NCI-H187 (cell line): Measurements from ENCODE around the gene CREBL2.
A peak's percentile ranks its signal among the peaks of the same experiment; 100 is the strongest.

Experiments
- DNase-seq, 2 experiments: peaks; one replicate each; lab custom pipeline; 2025; lab: John Stamatoyannopoulos, UW

The CREBL2 gene

DNA sequence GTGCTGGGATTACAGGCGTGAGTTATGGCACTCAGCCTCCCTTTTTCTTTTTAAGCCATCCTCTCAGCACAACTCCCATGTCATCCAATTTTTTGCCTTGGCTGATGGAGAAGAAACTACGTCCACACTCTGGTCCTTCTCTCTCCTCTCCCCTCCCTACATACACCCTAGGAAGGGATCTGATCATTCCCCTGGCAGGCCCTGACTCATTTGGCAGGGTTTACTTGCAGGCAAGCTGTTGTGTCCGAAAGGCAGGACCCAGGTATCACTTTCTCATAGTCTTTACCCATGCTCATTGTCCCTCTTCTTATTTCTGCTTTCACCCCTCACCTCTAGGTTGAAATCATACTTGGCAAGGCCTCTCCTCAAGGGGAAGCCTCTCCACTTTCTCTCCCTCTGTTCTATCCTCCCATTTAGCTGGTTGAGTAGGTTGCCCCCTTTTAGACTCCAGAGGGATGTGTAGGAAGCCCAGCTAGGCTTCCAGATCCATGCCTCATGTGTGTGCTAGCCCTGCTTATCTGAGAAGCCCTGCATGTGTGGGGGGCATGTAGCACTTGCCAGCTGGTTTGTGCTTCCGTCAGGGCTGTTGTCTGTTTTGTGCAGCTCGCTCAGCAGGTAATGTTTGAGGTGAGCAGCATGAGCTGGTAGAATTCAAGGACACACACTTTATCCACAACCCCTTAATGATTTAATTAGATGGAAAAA, 69.5 kb downstream of the CREBL2 start:
- no peak for DNase-seq

GRCh38 chr12:12682284-12682683, 70.6 kb downstream of the CREBL2 start:
- DNase-seq: no peak

DNA sequence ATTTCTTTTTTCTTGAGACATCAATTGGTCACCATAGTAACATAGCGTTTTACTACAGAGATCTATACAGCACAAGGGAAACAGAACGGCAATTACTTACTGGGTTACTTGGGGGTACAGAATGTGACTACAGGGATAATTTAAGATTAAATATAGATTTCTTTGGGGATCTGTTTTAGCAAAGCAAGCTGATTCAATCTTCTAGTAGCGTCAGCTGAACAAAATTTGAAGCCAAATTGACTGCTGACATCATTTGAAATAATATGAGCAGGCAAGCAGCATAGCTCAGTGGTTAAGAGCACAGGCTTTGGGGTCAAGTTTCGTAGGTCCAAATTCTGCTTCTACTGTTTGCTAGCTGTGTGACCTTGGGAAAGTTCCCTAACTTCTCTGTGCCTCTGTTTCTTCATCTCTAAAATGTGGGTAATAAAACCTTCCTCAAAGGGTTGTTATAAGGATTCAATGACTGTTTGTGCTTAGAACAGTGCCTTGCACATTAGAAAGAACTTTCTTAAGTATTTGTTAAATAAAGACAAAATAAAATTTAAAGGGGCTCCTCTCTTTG, 71.5 kb downstream of the CREBL2 start:
- no peak for DNase-seq

DNA sequence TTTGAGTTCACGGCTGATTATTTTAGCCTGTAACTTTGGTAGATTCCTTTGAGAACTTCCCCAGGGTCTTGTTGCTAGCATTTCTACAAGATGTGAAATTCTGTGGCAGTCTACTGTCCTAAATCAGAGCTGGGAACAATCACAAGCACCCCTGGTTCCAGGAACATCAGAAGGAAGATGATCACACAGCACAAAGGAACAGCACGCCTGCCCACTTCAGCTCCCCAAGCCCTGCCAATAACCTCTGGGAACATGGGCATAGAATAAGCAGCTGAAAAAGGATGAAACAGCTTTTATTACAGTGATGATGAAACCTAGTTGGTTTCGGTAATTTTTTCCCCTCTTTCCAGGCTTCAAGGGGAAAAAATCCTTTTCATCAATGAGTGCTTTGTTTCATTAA, 72.0 kb downstream of the CREBL2 start:
- no peak for DNase-seq

DNA sequence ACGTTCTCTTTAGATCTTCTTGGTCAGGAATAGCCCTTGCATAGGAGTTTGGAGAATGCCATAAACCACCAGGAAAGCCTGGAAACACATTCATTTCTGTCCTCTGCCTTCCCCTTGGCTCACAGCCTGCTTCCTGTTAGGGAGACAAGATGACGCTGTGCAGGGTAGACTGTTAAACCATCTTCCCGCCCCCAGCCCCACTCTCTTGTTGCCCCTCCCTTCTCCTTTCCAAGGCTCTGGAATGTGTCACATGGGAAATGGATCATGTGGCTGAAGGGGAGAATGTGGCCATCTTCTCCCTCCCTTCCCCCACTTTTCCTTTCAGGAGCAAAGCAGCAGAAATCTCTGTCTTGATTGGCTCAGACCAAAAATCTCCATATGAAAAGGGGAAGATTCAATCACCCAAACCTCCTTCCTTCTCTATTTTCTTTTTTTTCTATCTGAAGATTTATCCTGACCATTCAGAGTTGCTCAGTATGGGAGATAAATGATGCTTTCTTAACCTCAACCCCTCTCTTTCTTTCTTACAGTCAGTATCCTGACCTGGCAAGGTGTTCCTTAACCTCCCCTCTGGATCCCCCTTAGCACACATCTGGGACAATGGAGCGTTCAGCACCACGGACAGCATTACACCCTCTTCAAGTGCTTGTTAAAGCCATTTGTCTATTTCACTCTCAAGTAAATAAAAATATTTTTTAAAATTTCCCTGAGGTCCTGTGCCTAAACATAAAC, 72.9 kb downstream of the CREBL2 start:
- peak; percentile 89 to 95 for DNase-seq

DNA sequence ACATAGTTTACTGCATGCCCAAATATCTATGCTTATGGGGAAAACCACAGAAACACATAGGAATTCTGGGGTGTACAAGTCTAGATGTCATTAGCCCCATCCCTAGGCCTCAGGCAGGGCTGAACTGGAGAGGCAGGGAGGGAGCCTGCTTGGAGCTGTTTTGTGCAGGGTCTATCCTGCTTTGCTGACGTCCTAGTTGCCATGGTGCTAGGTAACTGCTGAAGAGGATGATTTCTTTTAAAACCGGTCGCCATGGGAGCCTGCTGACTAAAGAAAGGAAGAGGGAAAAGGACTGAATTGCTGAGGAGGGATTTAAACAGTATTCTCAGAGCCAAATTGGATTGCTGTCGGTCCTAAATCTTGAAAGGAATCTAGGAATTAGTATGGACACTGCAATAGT, 73.6 kb downstream of the CREBL2 start:
- DNase-seq: no peak

DNA sequence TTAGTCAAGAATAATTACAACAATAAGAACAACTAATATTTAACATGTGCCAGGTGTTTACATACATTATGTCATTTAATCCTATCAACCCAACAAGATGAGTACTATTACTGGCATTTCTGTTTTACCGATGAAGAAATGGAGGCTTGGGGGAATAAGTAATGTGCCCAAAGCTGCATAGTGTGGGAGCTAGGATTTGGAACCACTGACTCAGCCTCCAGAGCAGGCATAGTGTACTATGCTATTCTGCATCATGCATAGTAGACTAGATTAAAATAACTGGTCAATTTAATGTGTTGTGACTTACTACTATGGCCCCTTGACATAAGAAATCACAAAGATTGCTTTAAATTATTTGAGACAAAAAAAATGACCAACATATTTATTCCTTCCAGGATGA, 74.8 kb downstream of the CREBL2 start:
- no peak for DNase-seq

- DNase-seq: no peak
Observed at GRCh38 chr12:12686925-12687324, 75.2 kb downstream of the CREBL2 start.

DNA sequence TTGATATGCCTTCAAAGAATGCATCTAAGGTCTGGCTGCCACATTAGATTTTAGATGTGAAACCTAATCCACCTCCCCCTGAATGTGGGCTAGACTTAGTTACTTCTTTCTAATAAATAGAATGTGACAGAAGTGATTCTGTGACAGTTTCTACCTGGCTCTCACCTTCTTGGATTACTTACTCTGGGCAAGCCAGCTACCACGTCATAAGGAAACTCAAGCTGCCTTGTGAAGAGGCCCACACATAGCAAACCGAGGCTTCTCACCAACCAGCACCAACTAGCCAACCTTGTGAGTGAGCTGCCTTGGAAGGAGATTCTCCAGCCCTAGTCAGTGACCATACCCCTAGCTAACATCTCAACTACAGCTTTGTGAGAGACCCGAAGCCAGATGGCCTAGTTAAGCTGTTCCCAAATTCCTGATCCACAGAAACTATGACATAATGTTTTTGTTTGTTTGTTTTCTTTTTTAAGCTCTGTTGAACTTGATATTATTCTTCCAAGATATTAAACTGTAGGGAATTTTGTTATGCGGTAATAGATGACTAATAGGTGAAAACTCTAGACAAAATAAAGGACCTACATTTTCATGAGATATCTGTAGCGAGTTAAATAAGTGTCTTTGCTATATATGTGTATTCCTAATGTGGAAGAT, 78.1 kb downstream of the CREBL2 start:
- DNase-seq: no peak

DNA sequence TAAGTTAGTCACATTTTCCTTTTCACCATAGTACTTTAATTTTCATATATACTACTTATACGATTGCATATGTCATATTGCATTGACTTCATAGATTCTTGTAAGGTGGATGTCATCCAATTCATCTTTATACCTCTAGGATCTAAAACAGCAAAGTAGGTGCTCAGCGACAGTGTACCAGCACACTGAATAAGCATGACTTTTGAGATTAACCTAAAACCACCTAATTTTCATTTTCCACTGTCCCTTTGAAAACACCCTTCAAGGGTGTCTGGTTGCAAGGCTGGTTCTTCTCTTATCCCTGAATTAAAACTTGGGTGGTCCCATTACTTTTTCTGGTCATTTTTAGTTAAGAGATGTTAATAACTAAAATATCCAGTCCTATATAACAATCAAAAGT, 79.9 kb downstream of the CREBL2 start:
- no peak for DNase-seq

GRCh38 chr12:12693111-12693671, 81.5 kb downstream of the CREBL2 start:
- DNase-seq: no peak
